Measurements from ENCODE around the gene BLOC1S6. TPM values are rescaled to one million over a fixed set of nuclear protein-coding genes. Genes with fewer than 3 reads are reported as not detected.

Gene BLOC1S6
- total and polyA plus RNA-seq, 12 donors, result 8.6 to 33.9 (median 28.0) TPM

GRCh38 chr15:45628136-45628535 lies 41.0 kb downstream of the BLOC1S6 start:
- intact Hi-C loops (cut with DNase I), result no loop called here
- ATAC-seq, result no peak
- WGBS, 2 donors, result 92 to 95% methylated on average over 7 of the region's 7 CpGs

GRCh38 chr15:45630917-45631691 lies 43.9 kb downstream of the BLOC1S6 start:
- H3K27ac ChIP-seq, result peak overlapping the region in 5 of 10 donors; percentile 21 to 76 (median 35)
- H3K4me3 ChIP-seq, result peak overlapping the region in 4 of 10 donors; percentile 24 to 38 (median 26)

More at GRCh38 chr15:45628136-45628535, 41.0 kb downstream of the BLOC1S6 start:
- peaks cover 0 to 50% (median 21%) of the 10 kb centered on the region in 11 donors for H3K9me3 ChIP-seq
- no peak for DNase-seq
- peaks cover 0 to 15% (median 0%) of the 10 kb centered on the region in 9 donors for H3K4me1 ChIP-seq
- H3K27ac ChIP-seq, result no peak overlapping the region
- TF ChIP-seq CTCF (IDR thresholded peaks at IDR 0.05), result no peak
- no peak overlapping the region for H3K4me3 ChIP-seq
- H3K27me3 ChIP-seq, result no peaks in the 10 kb centered on the region
- no peaks in the 10 kb centered on the region for H3K36me3 ChIP-seq

GRCh38 chr15:45631776-45632175 lies 44.6 kb downstream of the BLOC1S6 start:
- Histone ChIP-seq H3K4me1 (peaks cover 0 to 35% (median 14%) of the 10 kb centered on the region in 9 donors), H3K36me3 (no peaks in the 10 kb centered on the region), H3K27ac (peak overlapping the region in 4 of 10 donors; percentile 32 to 76 (median 52)), H3K9me3 (peaks cover 0 to 15% (median 7%) of the 10 kb centered on the region in 11 donors), H3K27me3 (no peaks in the 10 kb centered on the region), H3K4me3 (peak overlapping the region in 5 of 10 donors; percentile 19 to 38 (median 24))
- DNase-seq (no peak), ATAC-seq (no peak)
- TF ChIP-seq CTCF (IDR thresholded peaks at IDR 0.05), result no peak
- 68 to 84% methylated on average over 2 of the region's 2 CpGs for WGBS, 2 donors
- intact Hi-C loops (cut with DNase I), result loop anchor here in 1 of 10 donors (10.0 kb wide), 1 partner anchor 47 kb away; the partner anchor contains the start of gene BLOC1S6

More at GRCh38 chr15:45630917-45631691, 43.9 kb downstream of the BLOC1S6 start:
- no peak for DNase-seq
- WGBS, 2 donors, result 77 to 79% methylated on average over 7 of the region's 7 CpGs
- peaks cover 0 to 29% (median 7%) of the 10 kb centered on the region in 9 donors for H3K4me1 ChIP-seq
- TF ChIP-seq CTCF (IDR thresholded peaks at IDR 0.05), result no peak
- ATAC-seq, result peak in 1 of 8 donors; percentile 17
- H3K27me3 ChIP-seq, result no peaks in the 10 kb centered on the region
- H3K9me3 ChIP-seq, result peaks cover 0 to 22% (median 14%) of the 10 kb centered on the region in 11 donors
- intact Hi-C loops (cut with DNase I), result loop anchor here in 1 of 10 donors (10.0 kb wide), 1 partner anchor 46 kb away; the partner anchor contains the start of gene BLOC1S6
- H3K36me3 ChIP-seq, result no peaks in the 10 kb centered on the region

GRCh38 chr15:45634432-45635190 lies 47.4 kb downstream of the BLOC1S6 start, which contains the start of gene SQOR:
Gene SQOR (plus strand): TSS chr15:45635029. CDS start chr15:45658924, 23,895 bp downstream.
- Histone ChIP-seq H3K4me1 (peaks cover 0 to 64% (median 34%) of the 10 kb centered on the region in 9 donors), H3K36me3 (no peaks in the 10 kb centered on the region), H3K27me3 (no peaks in the 10 kb centered on the region), H3K27ac (peak within 1 kb of the TSS; percentile 70 to 95 (median 90)), H3K9me3 (no peaks in the 10 kb centered on the region), H3K4me3 (peak within 1 kb of the TSS; percentile 49 to 86 (median 76))
- intact Hi-C loops (cut with DNase I), result loop anchor here in 3 of 10 donors (2.0 to 10.0 kb wide), 3 partner anchors 48 to 467 kb away; partner anchors contain the start of gene BLOC1S6 (in 2 of the 3)
- DNase-seq (peak; percentile 83 to 86), ATAC-seq (peak; percentile 89 to 95 (median 92))
- 2 to 3% methylated on average over 53 of the region's 53 CpGs for WGBS, 2 donors
- TF ChIP-seq CTCF (IDR thresholded peaks at IDR 0.05), result no peak

Data from heart right ventricle (tissue), 16 donors.